GM12891 (cell line): ENCODE measurements around the gene ELOVL6.

ENCODE experiments used
- POLR2A ChIP-seq: IDR thresholded peaks from 2 replicates; pipeline ENCODE4 v1.6.1; 2011; ENCODE audit warnings: low read depth, low read length, control low read depth
- POLR2AphosphoS5 ChIP-seq: IDR thresholded peaks from 2 replicates; pipeline ENCODE4 v1.6.1; 2011; ENCODE audit warnings: low read depth, low read length, control low read depth
- TAF1 ChIP-seq: IDR thresholded peaks from 2 replicates; pipeline ENCODE4 v1.6.1; 2011; ENCODE audit warnings: low read depth, low read length, control low read depth

- no peak for TF ChIP-seq POLR2A
- no peak for TF ChIP-seq POLR2AphosphoS5
- no peak for TF ChIP-seq TAF1
Measured at GRCh38 chr4:110025718-110026117, 172.7 kb downstream of the ELOVL6 start.
